HG03108 (cell line): ENCODE results near the gene EPM2A.
"Not testable (repeated sequence)": the region's sequence is repeated elsewhere in the genome, so short reads cannot be mapped to it uniquely, and the experiment has no call there.

Source experiments
- ATAC-seq: cut with Tn5 transposase; IDR thresholded peaks from one replicate; pipeline ENCODE4 v1.9.1; 2021; ENCODE audit warnings: moderate library complexity; ENCODE audit not compliant: unreplicated experiment

Gene EPM2A

DNA sequence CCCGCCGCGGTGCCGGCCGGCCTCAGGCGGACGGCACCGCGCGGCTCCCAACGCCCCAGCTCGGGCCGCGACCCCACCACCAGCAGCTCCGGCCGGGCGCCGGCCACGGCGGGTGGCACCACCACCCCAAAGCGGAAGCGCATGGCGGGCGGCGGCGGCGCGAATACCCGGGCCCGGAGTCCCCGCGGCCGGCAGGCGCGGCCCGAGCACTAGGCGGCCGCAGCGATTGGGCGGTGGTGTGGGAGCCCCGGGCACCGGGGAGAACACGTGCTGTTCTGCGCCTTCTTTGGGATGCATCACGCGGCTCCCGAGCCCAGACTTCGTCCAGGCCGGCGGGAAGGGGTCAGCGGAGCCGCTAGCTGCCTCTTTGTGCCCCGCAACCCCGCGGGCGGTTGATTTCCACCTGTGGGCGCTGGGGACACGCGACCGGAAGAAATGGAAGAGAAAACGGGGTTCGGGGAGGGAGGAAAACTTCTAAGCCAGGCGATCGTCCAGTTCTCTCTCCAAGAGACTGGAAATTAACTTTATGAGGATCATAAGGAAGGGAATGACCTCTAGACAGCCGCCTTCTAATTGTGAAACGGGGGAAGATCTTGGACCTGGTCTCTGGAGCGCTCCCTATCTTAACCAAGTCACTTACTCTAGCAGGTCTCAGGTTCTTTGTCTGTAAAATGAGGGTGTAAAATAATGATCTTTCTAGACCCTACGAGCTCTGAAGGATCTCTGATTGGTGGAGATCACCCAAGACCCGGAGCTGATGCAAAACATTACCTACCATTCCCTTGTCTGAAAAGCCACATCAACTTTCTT is at the start of gene EPM2A:
TSS of gene EPM2A (minus strand) at position 165 of the 810 bp plus-strand sequence. CDS start at position 143, 22 bp downstream.
- ATAC-seq = peak; percentile 59

DNA sequence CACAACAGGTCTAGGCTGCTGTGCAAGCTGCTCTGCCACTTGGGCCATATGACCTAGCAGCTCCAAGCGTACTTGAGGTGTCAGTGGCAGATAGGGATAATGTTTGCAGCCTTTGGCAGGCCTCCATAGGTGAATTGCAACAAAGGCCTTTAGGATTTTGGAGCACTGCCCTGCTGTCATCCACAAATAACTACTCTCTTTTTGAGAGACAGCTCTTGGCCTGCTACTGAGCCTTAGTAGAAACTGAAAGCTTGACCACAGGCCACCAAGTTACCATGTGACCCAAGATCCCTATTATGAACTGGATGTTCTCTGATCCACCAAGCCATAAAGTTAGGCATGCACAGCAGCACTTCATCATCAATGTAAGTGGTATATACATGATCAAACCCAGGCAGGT is 49.4 kb upstream of the EPM2A start:
- ATAC-seq = peak; percentile 82

DNA sequence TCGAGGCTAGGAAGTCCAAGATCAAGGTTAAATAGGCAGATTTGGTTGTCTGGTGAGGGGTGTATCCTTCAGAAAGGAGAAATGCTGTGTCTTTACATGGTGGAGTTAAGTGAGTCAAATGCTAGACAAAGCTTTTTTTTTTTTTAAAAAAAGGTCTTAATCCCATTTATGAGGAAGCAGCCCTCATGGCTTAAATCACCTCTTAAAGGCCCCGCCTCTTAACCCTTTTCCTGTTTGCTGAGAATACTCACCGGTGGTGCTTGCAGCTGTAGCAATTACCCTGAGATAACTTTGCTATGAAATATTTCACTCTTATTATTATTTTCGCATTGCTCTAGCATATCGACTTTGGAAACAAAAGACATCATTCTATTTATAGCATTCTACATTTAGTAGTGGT is 48.5 kb upstream of the EPM2A start:
- no peak for ATAC-seq

DNA sequence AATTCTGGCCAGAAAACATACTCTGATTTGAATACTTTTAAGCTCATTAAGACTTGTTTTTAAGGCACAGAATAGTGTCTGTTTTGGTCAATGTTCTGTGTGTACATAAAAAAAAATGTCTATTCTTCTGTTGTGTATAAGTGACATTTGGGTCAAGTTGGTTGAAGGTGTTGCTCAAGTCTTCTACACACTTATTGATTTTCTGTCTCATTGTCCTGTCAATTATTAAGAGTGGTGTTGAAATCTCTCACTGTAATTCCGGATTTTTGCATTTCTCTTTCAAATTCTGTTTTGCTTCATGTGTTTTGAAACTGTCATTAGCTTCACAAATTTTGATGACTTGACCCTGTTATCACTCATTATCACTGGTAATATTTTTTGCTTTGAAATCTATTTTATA is 37.5 kb upstream of the EPM2A start:
- ATAC-seq = no peak

DNA sequence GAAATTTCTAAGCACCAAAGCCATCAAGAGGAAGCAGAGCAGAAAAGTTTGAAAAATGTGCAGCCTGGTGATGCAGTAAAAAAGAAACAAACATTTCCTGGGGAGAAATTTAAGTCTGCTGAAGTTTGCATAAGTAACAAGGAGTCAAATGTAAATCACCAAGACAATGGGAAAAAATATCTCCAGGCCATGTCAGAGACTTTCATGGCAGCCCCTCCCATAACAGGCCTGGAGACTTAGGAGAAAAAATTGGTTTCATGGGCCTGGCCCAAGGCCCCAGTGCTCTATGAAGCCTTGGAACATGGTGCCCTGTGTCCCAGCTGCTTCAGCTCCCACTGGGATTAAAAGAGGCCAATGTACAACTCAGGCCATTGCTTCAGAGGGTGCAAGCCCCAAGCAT is 30.1 kb upstream of the EPM2A start:
- ATAC-seq = no peak

DNA sequence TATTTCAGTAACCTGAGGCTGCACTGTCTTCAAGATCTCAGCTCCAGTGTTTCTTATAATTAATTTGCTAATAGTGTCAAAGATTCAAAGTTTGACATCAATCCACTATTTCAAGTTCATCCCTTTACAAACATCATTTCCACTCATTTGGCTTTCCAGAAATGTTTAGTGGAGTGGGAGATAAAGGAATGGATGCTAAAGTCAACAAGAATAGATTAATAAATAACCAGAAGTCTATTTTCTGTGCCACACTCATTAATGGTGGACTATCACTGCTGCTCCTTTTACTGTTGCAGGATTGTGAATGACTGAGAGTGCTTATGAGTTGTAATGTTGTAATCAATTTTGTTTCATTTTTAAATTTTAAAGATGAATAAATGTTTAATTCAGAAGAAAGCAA is 28.4 kb upstream of the EPM2A start:
- ATAC-seq = no peak

DNA sequence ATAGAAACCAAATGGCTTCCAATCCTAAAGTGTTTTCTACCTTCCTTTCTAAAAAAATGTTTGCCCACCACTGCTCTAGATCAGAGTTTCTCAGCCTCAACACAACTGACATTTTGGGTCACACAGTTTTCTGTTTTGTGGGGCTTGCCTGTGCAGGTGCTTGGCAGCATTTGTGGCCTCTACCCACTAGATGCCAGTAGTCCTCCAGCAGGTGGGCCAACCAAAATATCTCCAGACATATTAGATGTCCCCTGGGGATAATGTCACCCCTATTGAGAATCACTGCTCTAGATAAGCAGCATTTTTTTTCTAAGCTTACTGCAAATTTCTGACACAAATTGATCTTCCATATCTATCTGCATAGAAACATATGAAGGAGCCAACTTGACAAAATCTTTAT is 26.3 kb upstream of the EPM2A start:
- ATAC-seq = peak; percentile 57

DNA sequence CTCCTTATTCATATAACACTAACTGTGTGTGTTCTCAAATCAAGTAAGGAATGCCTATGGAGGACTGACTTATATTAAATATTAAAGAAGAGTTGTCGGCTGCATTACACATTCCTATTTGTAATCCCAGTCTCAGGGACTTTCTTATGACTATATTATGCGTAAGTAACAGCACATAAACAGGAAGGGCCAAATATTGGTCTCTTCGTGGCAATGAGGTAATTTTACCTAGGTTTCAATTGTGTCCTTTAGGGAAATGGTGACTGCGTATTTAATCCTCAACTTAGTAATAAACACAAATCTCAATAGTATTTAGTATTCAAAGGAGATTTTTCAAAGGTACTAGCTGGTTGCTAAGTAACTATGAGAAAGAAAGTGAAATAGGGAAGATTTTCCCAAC is 22.8 kb upstream of the EPM2A start:
- no peak for ATAC-seq

DNA sequence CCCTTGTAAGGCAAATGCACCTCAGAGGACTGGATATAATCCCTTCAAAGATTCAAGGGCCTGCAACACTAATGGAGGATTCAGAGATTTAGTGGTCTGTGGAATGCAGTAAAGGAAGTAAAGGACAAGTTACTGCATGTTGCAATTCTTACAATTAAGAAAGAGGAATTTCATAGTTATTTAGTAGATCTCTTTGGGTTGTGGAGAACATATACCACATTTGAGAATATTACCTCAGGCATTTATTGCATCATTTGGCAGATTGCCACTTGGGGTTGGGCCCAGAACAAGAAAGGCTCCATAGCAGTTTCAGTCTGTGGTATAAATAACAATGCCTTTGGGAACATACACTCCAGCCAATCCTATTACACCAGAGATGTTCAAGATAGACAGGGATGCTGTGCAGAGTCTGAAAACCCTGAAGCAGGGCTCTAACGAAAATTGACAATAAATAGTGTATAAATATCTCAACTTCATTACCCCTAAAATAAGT is 20.9 kb upstream of the EPM2A start:
- no peak for ATAC-seq

DNA sequence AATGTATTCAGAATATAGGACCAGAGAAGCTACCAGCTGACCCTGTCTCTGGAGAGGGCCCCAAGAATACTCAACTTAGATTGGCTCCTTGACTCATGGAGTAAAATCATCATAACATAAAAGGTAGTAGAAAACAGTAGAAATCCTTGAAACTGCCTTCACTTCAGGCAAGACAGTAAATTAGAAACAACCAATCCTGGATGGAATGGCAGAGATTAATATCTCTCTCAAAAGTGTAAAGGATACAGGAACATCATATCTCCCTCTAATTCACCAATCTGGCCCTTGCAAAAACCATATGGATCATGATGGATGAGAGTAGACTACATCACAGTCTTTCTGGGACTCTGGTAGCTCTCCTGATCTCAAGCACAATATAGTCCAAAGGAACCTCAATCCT is 20.4 kb upstream of the EPM2A start:
- no peak for ATAC-seq

DNA sequence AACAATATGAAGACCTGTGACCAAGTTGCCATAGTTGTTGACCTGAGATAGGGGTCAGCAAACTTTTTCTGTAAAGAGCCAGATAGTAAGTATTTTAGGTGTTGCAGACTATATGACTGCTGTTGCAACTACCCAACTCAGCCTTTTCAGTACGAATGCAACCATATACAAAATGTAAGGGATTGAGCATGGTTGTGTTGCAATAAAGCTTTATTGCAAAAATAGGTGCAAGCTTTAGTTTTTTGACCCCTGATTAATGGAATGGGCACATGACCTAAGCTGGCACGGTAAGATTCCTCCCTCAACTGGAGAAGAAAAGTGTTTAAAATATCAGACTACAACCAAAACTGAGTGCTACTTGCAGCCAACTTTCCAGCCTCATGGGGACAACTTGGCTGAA is 17.3 kb upstream of the EPM2A start:
- no peak for ATAC-seq

DNA sequence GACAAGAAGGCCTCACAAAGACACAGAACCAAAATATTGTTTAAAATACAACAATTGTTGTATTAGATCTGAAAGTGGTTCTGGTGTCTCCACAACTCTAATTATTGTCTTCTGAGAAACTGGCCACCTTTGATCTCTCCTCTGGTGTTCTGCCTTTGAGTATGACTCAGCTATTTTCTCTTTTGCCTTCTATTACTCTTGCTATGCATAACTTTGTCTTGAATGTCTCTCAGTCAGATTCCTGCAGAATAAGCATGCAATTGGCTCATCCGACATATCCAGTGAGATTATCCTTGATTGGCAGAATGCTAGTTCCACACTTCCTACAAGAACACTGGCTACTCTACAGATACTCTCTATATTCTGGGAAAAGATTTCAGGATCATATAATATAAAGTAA is 14.3 kb upstream of the EPM2A start:
- no peak for ATAC-seq

DNA sequence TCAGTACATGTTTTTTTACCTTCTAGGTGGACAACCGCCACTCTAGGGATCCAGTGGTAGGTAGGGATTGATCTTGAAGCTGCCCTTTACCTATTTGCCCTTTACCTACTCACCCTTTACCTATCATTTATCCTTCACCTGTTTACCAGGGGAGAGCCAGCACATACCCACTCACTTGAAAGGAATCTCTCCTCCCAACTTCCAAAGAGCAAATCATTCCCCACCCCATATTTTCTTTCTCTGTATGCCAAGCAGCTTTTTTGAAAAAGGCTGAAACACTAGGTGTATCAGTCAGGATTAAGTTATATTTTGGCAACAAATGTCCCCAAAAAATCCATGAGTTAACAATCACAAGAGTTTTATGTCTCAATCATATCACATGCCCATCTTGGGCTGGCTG is 10.5 kb upstream of the EPM2A start:
- no peak for ATAC-seq

DNA sequence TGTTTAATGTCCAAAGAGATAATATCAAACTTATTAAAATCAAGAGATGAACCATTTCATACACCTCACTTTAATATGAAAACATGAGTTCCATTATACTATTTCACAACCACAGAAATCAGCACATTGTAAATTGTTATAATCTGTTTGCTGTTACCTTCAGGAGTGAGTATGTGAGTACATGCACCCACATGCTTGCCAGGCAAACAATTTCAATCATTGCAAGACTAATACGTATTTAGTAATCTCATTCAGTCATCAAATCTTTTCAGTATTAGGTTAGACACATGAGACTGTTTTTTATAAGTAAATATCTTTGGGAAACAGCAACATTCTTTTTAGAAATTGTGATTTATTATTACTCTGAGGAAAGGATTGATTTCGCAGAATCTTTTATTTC is 9.3 kb upstream of the EPM2A start:
- no peak for ATAC-seq

DNA sequence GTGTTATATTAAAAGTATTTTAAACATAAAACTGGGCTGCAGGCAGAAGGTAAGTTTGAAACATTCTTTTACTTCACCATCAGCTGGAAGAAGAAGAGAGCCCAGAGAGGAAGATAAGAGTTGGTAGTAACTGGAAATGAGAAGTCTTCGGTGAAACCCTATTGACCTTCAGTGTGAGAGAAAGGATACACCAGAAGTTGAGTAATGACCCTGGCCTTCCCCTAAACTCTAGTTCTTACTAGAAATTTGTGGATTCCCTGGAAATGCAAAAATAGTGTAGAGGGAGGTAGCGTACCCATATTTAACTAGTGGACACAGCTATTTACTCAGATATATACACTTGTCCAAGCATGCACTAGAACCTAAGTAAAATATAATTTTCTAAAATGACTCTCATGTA is 8.0 kb upstream of the EPM2A start:
- no peak for ATAC-seq

DNA sequence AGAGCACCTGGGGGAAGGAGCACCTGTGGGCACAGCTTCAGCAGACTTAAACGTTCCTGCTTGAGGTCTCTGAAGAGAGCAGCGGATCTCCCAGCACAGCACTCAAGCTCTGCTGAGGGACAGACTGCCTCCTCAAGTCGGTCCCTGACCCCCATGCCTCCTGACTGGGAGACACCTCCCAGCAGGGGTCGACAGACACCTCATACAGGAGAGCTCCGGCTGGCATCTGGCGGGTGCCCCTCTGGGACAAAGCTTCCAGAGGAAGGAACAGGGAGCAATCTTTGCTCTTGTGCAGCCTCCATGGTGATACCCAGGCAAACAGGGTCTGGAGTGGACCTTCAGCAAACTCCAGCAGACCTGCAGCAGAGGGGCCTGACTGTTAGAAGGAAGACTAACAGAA is 7.2 kb upstream of the EPM2A start:
- not testable (repeated sequence) for ATAC-seq

DNA sequence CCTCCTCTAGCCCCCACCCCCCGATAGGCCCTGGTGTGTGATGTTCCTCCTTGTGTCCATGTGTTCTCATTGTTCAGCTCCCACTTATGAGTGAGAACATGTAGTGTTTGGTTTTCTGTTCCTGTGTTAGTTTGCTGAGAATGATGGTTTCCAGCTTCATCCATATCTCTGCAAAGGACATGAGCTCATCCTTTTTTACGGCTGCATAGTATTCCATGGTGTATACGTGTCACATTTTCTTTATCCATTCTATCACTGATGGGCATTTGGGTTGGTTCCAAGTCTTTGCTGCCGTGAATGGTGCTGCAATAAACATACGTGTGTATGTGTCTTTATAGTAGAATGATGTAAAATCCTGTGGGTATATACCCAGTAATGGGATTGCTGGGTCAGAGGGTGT is 4.4 kb upstream of the EPM2A start:
- ATAC-seq = not testable (repeated sequence)

DNA sequence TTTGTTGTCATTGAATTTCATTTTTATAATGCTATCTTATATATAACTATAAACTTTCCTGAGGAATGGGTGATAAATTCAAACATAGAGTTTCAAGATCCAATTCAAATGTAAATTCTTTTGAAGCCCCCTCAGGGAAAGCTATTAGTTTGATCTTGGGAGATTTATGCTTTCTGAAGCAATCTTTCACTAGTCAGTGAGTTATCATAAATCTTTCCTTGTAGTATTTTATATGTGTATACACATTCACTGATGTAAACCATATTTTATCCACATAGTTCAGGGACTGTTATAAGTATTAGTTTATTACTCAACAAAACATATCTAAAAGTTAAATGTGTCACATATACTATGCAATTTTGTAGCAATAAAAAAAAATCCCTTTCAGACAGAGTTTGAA is 2.9 kb upstream of the EPM2A start:
- ATAC-seq = no peak

DNA sequence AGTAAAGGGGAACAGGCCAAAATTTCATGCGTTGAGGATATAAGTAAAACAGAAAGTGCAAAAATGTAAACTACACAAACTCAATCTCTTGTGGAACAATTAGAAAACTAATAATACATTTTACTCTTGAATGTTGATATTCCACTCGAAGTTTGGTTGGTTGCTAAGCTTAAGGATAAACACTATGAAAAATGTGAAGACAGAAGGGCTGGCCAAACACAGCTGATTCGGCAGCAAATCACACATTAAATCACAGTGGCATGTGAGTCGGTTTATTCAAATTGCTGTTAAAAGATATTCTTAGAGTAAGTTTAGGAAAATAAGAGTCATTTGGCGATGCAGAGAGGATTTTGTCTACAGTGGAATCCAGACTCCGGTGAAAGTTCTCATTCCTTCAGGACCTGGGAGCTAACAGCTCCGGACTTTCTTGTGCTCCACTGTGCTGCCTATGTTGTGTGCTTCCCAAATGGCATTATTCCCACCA is 1.4 kb upstream of the EPM2A start:
- no peak for ATAC-seq

DNA sequence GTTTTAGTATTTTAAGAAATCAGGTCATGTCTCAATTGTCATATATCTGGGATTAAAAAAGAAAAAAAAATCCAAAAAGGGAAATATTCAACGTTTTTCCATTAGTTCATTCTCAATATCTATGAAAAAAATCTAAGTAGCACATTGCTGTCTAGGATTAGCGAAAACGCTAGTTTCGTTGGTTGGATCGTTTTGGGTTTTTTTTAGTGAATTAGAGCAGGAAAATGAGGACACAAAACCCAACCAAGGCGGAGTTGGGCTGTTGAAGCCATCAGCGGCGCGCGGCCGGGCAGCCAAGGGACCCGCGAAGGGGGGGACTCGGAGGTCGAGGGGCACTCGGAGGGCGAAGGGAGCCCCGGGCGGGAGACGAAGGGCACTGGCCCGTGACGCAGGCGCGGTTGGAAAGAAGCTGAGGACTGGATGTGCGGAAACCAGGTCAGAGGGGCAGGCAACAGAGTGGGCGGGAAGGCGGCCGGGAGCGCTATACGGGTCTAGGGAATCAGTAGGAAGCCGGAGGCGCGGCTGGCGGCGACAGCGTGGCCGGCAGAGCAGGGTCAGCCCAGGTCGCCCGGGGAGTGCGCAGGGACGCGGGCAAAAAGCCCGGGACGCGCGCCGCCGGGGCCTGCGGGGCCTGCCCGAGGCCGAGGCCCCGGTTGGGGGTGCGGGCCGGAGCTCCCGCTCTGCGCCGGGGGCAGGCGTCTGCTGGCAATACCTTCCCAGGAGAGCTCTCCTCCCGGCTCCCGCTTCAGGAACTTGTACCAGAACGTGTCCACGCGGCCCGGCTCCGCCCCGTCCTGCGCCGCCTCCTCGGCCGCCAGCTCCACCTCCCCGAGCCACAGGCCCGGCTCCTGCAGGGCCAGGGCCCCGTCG is 599 bp downstream of the EPM2A start:
- peak; percentile 75 for ATAC-seq

DNA sequence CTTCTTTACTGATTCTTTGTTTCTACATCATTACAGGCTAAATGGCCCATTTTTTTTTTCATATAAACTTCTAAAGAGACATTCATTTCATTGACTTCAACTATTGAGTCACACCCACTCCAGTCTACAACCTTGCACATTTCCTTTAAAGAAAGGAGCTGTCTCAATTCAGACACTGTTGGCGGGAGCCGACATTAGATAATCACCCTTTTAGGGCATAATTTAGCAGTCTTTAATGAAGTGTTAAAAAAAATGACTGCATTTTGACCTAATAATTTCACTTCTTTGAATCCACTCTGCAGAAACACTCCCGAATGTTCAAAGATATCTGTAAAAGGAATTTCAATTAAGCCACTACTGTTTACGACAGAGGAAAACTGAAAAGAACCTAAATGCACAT is 1.5 kb downstream of the EPM2A start:
- no peak for ATAC-seq

DNA sequence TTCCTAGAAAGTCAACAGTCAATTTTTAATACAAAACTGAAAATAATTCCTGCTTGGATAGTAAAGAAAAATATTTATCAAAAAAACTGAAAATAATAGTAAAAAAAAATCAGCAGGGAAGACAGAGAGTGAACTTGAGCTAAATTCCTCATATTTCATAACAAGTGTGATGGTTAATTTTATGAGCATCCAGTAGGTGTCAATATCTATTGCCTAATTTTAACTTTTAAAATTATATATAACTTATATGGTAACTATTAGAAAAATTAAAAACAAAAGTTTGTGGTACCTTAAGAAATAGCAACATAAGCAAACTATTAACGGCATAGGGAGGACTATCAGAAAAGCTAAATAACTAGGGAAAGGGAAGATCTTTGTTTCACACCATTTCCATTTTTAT is 2.1 kb downstream of the EPM2A start:
- ATAC-seq = no peak
